ENCODE results near the gene STPG2. TPM values are rescaled to one million over a fixed set of nuclear protein-coding genes. Genes with fewer than 3 reads are reported as not detected.

Gene STPG2
- total RNA-seq, 1 experiment from 2014 or later = 0.20 TPM

DNA sequence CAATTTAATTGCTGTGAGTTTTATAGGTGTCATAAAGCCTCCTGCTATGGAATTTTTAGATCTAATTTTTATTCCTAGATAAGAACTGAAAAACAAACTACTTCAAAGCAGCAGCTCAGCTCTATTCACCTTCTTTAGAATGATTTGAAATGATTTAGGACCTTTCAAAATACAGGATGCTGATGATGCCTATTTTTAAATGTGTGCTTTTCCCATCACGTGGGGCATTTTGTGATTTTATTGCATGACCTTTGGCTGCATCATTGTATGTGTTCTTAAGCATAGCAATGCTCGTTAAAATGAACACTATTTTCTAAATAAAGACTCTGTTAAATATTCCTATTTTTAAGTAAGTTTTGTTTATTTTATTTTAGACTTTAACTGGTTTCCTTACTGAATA is 537.3 kb downstream of the STPG2 start:
- no peak overlapping the region for H4K8ac ChIP-seq (replicated peaks; ENCODE audit: insufficient read length, low read depth, low read length)
- no peaks in the 10 kb centered on the region for H3K27me3 Mint-ChIP-seq (ENCODE audit: low read depth)
- WGBS (ENCODE audit: extremely low coverage, insufficient read length, low lambda C conversion rate) = no CpG with 5 or more reads among the region's 2 CpGs
- no peak overlapping the region for H4K5ac ChIP-seq (ENCODE audit: insufficient read length, low read depth, low read length)
- no peak overlapping the region for H3K4me3 Mint-ChIP-seq
- H3K27ac ChIP-seq (ENCODE audit: insufficient read length, low read depth, low read length) = no peak overlapping the region
- H3K36me3 Mint-ChIP-seq (ENCODE audit: insufficient read depth in 1 of 3, low read depth in 3 of 3) = no peaks in the 10 kb centered on the region
- H3K56ac ChIP-seq (ENCODE audit: insufficient read length, low read depth, low read length) = no peak overlapping the region
- H3K4ac ChIP-seq (ENCODE audit: low read depth, low read length) = no peak overlapping the region
- H3K27ac Mint-ChIP-seq = no peak overlapping the region
- no peak overlapping the region for H2BK20ac ChIP-seq (ENCODE audit: low read depth, low read length, poor library complexity, severe bottlenecking)
- no peaks in the 10 kb centered on the region for H3K9me3 ChIP-seq (ENCODE audit: control insufficient read depth, low read depth, low read length)
- H3K79me1 ChIP-seq (ENCODE audit: insufficient read depth, low read depth, low read length, poor library complexity, severe bottlenecking) = no peaks in the 10 kb centered on the region
- DNase-seq = no peak
- no peak overlapping the region for H3T11ph ChIP-seq (ENCODE audit: low read length)
- H3K4me1 ChIP-seq (ENCODE audit: insufficient read depth, low read length) = no peaks in the 10 kb centered on the region
- no peaks in the 10 kb centered on the region for H3K9me3 Mint-ChIP-seq
- H3K9ac ChIP-seq (ENCODE audit: extremely low read depth, insufficient read length, low read length) = no peak overlapping the region
- H2BK120ac ChIP-seq (ENCODE audit: low read depth, low read length, poor library complexity, severe bottlenecking) = no peak overlapping the region
- H2BK5ac ChIP-seq (ENCODE audit: insufficient read length, low read length) = no peak overlapping the region
- no peaks in the 10 kb centered on the region for H3K27me3 ChIP-seq (ENCODE audit: insufficient read depth, low read length)
- no peak overlapping the region for H2BK15ac ChIP-seq (ENCODE audit: low read depth, low read length)
- H3K18ac ChIP-seq (ENCODE audit: insufficient read length, low read depth, low read length) = no peak overlapping the region
- H3K4me2 ChIP-seq (ENCODE audit: insufficient read depth, insufficient read length, low read length) = no peak overlapping the region
- H2AFZ ChIP-seq (ENCODE audit: low read length) = no peak overlapping the region
- H4K20me1 ChIP-seq (ENCODE audit: control insufficient read depth, insufficient read depth, insufficient read length) = no peaks in the 10 kb centered on the region
- no peak overlapping the region for H3K14ac ChIP-seq (ENCODE audit: insufficient read depth, low read length)
- no peaks in the 10 kb centered on the region for H3K23me2 ChIP-seq (ENCODE audit: insufficient read length, low read depth, low read length, poor library complexity, severe bottlenecking)
- no peak overlapping the region for H3K23ac ChIP-seq (ENCODE audit: insufficient read length, low read depth, low read length)
- H3K79me2 ChIP-seq (ENCODE audit: insufficient read depth, low read length) = no peaks in the 10 kb centered on the region
- no peak overlapping the region for H2BK12ac ChIP-seq (ENCODE audit: insufficient read length, low read depth, low read length)
- TF ChIP-seq CTCF (conservative IDR thresholded peaks at IDR 0.05) = no peak
- H3K4me1 Mint-ChIP-seq = peaks cover 6 to 9% of the 10 kb centered on the region in 2 experiments; a peak in 2 of 4 replicates
- no peak overlapping the region for H4K91ac ChIP-seq (ENCODE audit: insufficient read length, low read depth, low read length)
- H2AK5ac ChIP-seq (ENCODE audit: insufficient read length, low read length) = no peak overlapping the region

Data from H9 (cell line).